Pancreas (tissue), 10 donors: ENCODE data around the gene LY6G6C. TPM values are rescaled to one million over a fixed set of nuclear protein-coding genes. Genes with fewer than 3 reads are reported as not detected.

Experiments used
- ATAC-seq, 4 donors: fragments of 200-7000 bp; cut with Tn5 transposase; one replicate each; pipeline versions ENCODE4 v1.8.0 to v1.9.1; 2020; ENCODE audit warnings: mild to moderate bottlenecking in 4 of 4, moderate library complexity in 4 of 4
- DNase-seq, 6 donors: peaks; one replicate each; pipeline ENCODE4 v3.0.0-alpha.2; 2020
- FAIRE-seq: peaks from 2 replicates; lab custom pipeline; 2012; peaks lifted over from hg19 to GRCh38; lab: Jason Lieb, UNC
- H3K27ac ChIP-seq, 4 donors: fragments of 200-600 bp; sonication (generic); 1 replicate in 3 of 4; 2 replicates in 1 of 4; pipeline versions ENCODE4 v1.5.0 to v1.8.0; 2020
- H3K27me3 ChIP-seq, 4 donors: fragments of 200-600 bp; one replicate each; pipeline ENCODE4 v1.8.0; 2021
- H3K36me3 ChIP-seq, 3 donors: fragments of 200-600 bp; sonication (generic) in 1 of 3; one replicate each; pipeline versions ENCODE4 v1.5.0 to v1.8.0; 2020 to 2021
- H3K4me1 ChIP-seq, 3 donors: fragments of 200-600 bp; one replicate each; pipeline ENCODE4 v1.8.0; 2021
- H3K4me3 ChIP-seq, 4 donors: fragments of 200-600 bp; sonication (generic) in 2 of 4; one replicate each; pipeline versions ENCODE4 v1.5.0 to v1.8.0; 2020 to 2021
- H3K9me3 ChIP-seq, 4 donors: fragments of 200-600 bp; one replicate each; pipeline ENCODE4 v1.8.0; 2021
- WGBS, 2 donors: extraction: QIAGEN DNeasy Blood & Tissue Kit; methylation state at CpG; one replicate each; pipeline ENCODE4 v1.1.7; 2013; 5-methylcytosine and 5-hydroxymethylcytosine counted together
- intact Hi-C, 3 donors: fragments of 100-400 bp; cut with DNase I; formaldehyde crosslinking; loops; one replicate each; pipeline versions ENCODE4 v1.11.1 to v1.14.2; 2022
- polyA plus RNA-seq, 2 donors: library from polyadenylated mRNA; stranded (reverse); fragments of 200-250 nt; gene quantifications; one replicate each; pipeline ENCODE4 v1.2.3, GENCODE V29; 2013
- total RNA-seq, 6 donors: library from RNA; stranded (reverse); fragmentation: NEBNext Ultra II Directional in 4 of 6; extraction: Animal tissue kit (Norgen Biotek cat#: 25700) in 4 of 6; gene quantifications; one replicate each; pipeline versions ENCODE4 v1.2.1 to v1.2.4, GENCODE V29; 2021 to 2023
- TF ChIP-seq, protein P1 (sequence below), 4 donors: fragments of 200-600 bp; sonication (generic) in 3 of 4; IDR thresholded peaks; one replicate each; pipeline versions ENCODE4 v1.5.0 to v1.8.0; 2021; ENCODE audit warnings: antibody characterized with exemption in 4 of 4
- donor health status: healthy with polysubstance abuse.
- donor health status: DM: no; HTN: no; CAD: no; lungs with moderate emphysema.
- donor health status: DM: no; HTN: no; CAD: no.
- donor health status: control.
- donor health status: control.
- donor health status: Bipolar disorder and iron deficiency.
- donor health status: DM: yes; HTN: yes; CAD: no.
- donor health status: DM: no; HTN: no; CAD: no.
- donor health status: DM: no; HTN: no; CAD: no.
- donor health status: DM: yes; HTN: yes; CAD: no.

LY6G6C gene
- total and polyA plus RNA-seq, 8 donors = not detected

GRCh38 chr6:31728767-31729514, 7.4 kb upstream of the LY6G6C start, which contains the start of gene DDAH2:
DDAH2 (minus strand) TSS chr6:31729299; CDS start chr6:31729161, 138 bp downstream.
- Histone ChIP-seq H3K4me3 (peak within 1 kb of the TSS; percentile 25 to 66 (median 54)), H3K27me3 (no peaks in the 10 kb centered on the region), H3K9me3 (no peaks in the 10 kb centered on the region), H3K36me3 (peaks cover 0 to 21% (median 17%) of the 10 kb centered on the region in 3 donors), H3K27ac (peak within 1 kb of the TSS; percentile 70 to 89 (median 79)), H3K4me1 (no peaks in the 10 kb centered on the region)
- peak; percentile 39 to 52 (median 47) for ATAC-seq
- DNase-seq = peak in 2 of 6 donors; percentile 32 to 49
- intact Hi-C loops = no loop called here
- 16 to 19% methylated on average over 36 of the region's 36 CpGs for WGBS, 2 donors
- no peak for FAIRE-seq
- TF ChIP-seq, protein P1, sequence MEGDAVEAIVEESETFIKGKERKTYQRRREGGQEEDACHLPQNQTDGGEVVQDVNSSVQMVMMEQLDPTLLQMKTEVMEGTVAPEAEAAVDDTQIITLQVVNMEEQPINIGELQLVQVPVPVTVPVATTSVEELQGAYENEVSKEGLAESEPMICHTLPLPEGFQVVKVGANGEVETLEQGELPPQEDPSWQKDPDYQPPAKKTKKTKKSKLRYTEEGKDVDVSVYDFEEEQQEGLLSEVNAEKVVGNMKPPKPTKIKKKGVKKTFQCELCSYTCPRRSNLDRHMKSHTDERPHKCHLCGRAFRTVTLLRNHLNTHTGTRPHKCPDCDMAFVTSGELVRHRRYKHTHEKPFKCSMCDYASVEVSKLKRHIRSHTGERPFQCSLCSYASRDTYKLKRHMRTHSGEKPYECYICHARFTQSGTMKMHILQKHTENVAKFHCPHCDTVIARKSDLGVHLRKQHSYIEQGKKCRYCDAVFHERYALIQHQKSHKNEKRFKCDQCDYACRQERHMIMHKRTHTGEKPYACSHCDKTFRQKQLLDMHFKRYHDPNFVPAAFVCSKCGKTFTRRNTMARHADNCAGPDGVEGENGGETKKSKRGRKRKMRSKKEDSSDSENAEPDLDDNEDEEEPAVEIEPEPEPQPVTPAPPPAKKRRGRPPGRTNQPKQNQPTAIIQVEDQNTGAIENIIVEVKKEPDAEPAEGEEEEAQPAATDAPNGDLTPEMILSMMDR (IDR thresholded peaks at IDR 0.05) = peak in 2 of 4 donors; percentile 15 to 30

- ATAC-seq (no peak), DNase-seq (peak in 1 of 6 donors; percentile 58), FAIRE-seq (no peak)
- peak overlapping the region in 2 of 4 donors; percentile 38 to 84 for H3K27ac ChIP-seq
- H3K36me3 ChIP-seq = peaks cover 0 to 14% (median 12%) of the 10 kb centered on the region in 3 donors
- intact Hi-C loops = no loop called here
- H3K4me3 ChIP-seq = peak overlapping the region in 2 of 4 donors; percentile 56 to 66
- WGBS, 2 donors = 74 to 77% methylated on average over 41 of the region's 41 CpGs
- TF ChIP-seq, protein P1 (IDR thresholded peaks at IDR 0.05) = no peak
- no peaks in the 10 kb centered on the region for H3K9me3 ChIP-seq
- H3K27me3 ChIP-seq = no peaks in the 10 kb centered on the region
- no peaks in the 10 kb centered on the region for H3K4me1 ChIP-seq
Observed at GRCh38 chr6:31727717-31728671, 6.4 kb upstream of the LY6G6C start.

- Histone ChIP-seq H3K36me3 (peaks cover 0 to 7% (median 4%) of the 10 kb centered on the region in 3 donors), H3K4me3 (no peak overlapping the region), H3K4me1 (no peaks in the 10 kb centered on the region), H3K9me3 (no peaks in the 10 kb centered on the region), H3K27ac (peak overlapping the region in 2 of 4 donors; percentile 38 to 84), H3K27me3 (no peaks in the 10 kb centered on the region)
- TF ChIP-seq, protein P1 (IDR thresholded peaks at IDR 0.05) = no peak
- FAIRE-seq = no peak
- ATAC-seq = no peak
- intact Hi-C loops = no loop called here
- no peak for DNase-seq
- 78 to 79% methylated on average over 7 of the region's 7 CpGs for WGBS, 2 donors
Observed at GRCh38 chr6:31727034-31727716, 5.6 kb upstream of the LY6G6C start.

- Histone ChIP-seq H3K36me3 (no peaks in the 10 kb centered on the region), H3K27me3 (no peaks in the 10 kb centered on the region), H3K4me1 (no peaks in the 10 kb centered on the region), H3K27ac (no peak overlapping the region), H3K4me3 (no peak overlapping the region), H3K9me3 (no peaks in the 10 kb centered on the region)
- ATAC-seq = no peak
- intact Hi-C loops = no loop called here
- WGBS, 2 donors = 81 to 86% methylated on average over 12 of the region's 12 CpGs
- FAIRE-seq = no peak
- DNase-seq = no peak
- TF ChIP-seq, protein P1 (IDR thresholded peaks at IDR 0.05) = no peak
Observed at GRCh38 chr6:31725502-31726350, 4.2 kb upstream of the LY6G6C start.
